Stimulated activated CD4-positive, alpha-beta T cell treated with anti-CD3 and anti-CD28 coated beads, TNF-alpha, amount 100 ng/mL, for 24 hours (primary cell): ENCODE measurements around the gene LCN2.

Experiments
- DNase-seq, 3 experiments: peaks; one replicate each; pipeline ENCODE4 v3.0.0-alpha.2; 2020; ENCODE audit warnings: low read depth in 3 of 3

The LCN2 gene

DNA sequence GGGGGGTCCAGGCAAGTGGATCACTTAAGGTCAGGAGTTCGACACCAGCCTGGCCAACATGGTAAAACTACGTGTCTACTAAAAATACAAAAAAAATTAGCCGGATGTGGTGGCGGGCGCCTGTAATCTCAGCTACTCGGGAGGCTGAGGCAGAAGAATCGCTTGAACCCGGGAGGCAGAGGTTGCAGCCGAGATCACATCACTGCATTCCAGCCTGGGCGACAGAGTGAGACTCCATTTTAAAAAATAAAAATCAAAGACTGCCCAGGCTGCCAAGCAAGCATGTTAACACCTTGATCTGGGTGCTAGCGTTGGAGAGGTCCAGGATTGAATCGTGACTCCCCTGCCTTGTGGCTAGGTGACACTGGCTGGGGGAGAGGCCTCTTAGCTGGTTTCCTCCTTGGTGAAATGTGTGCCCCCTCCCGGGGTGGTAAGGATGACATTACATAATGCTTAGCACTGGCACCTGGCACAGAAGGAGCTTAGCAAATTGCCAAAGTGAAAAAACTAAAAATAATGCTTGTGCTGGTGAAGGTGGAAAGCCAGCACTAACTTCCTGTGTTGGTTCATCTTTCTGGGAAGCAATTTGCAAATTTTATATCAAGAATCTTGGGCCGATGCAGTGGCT is 44.3 kb downstream of the LCN2 start:
- DNase-seq = no peak

DNA sequence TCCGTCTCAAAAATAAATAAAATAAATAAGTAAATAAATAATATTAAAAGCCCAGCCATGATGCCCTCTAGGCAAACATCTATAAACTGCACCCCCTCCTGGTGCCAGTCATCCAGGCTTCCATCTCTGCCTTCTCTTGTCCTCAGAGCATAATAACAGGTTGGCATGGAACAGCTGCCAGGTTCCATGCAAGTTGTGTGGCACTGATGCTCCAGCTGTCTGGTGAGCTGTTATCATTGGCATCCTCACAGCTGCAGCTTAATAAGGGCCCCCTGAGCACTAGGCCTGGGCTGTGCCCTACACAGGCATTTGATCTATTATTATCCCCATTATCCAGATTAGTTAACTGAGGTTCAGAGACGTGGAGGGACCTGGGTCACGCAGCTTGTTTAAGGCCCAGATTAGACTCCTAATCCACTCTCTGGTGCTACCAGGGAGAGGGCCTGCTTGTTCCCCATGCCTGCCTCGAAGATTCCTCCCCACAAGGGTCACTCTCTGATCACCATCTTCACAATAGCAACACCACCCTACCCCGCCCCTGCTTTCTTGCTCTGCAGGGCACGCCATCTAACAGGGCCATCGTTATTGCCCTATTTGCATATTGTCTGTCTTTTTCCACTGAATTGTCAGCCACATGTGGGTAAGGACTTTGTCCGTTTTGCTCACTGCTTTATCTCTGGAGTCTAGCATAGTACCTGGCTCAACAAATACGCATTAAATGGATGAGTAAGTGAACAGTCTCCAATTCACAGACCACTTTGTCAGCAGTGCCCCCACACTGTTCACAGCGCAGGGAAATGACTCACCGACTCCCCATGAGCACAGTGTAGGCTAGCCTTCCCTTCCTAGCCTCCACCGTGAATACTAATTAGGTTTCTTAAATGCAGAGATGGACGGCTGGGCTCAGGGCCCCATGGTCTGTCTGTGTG is 52.5 kb downstream of the LCN2 start:
- no peak for DNase-seq

DNA sequence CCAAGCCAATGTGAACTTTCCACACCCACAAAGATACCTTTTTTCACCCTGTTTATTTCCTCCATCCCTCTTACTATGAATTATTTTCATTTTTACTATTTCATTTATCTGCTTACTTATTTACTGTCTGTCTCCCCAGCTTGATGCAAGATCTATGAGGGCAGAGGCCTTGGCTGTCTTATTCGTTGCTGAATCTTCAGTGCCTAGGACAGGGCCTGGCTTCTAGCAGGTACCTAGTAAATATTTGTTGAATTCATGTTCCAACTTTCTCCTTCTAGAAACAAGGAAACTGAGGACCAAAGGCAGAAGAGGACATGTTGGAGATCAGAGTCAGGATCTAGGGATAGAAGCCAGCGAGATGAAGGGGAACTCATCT is 53.4 kb downstream of the LCN2 start:
- no peak for DNase-seq
